WI38 (cell line): ENCODE measurements around the gene SORL1.

Experiments
- H3K4me3 ChIP-seq: 2 replicates; pipeline ENCODE4 v1.5.1; 2011; ENCODE audit warnings: low read depth, mild to moderate bottlenecking, control low read depth, low read length
- CTCF ChIP-seq: IDR thresholded peaks from 2 replicates; pipeline ENCODE4 v1.5.1; 2012; ENCODE audit warnings: low read depth, mild to moderate bottlenecking, control low read depth, low read length

Gene SORL1

DNA sequence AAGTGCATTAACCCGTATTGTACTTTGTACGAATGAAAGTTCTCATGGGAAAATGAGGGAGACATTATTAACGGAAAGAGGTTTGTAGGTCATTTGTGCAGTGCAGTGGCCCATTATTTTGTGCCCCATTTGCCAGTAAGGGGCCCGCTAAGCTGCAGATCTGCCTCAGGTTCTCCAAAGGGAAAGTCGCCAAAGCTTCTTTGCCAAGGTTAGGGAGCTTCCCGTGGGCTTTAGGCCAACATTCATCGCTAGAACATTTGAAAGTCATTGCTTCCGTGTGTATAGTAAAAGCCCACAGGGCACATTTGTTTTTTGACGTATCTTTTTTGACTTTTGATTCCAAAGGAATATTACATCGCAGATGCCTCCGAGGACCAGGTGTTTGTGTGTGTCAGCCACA, 61.7 kb downstream of the SORL1 start:
- TF ChIP-seq CTCF, result no peak
- H3K4me3 ChIP-seq, result no peak overlapping the region

DNA sequence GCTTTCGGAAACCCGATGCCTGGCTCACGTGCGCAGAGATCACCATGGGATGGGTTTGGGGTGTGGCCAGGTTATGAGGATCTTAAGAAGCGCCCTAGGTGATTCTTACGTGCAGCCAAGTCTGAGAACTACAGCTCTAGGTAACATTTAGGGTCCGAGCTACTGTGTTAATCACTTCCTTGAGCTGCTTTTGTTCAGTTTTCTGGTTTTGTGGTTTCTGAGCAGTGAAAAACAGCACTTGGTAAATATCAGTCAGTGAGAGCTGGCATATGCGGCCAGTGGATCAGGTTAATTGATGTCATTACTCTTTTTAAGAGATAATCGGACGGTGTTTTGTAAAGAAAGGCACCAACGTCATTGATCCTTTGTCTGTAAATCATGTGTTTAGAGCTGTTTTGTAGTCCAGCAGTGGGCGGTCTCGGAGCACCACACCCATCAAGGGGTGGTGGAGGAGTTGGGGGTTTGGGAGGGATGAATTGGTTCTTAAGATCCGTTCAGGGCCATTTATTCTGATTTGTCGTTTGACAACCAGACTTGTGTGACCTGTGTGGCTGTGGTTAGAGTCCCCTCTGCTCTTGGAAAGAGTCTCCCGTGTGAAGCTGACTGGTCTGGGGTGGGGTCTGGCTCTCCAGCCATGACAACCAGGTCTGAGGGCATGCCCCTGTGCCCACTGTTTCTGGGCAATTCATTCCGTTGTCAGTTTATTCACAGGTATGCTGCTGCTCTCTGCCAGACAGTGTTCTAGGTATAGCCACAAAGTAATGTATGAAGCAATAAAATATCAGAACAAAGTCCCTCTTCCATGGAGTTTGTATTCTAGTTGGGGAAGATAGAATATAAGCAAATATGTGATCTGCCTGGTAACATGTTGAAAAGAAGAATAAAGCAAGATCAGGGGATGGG, 62.6 kb downstream of the SORL1 start:
- H3K4me3 ChIP-seq, result no peak overlapping the region
- TF ChIP-seq CTCF, result no peak

GRCh38 chr11:121515335-121515671, 63.2 kb downstream of the SORL1 start:
- H3K4me3 ChIP-seq, result no peak overlapping the region
- TF ChIP-seq CTCF, result no peak

DNA sequence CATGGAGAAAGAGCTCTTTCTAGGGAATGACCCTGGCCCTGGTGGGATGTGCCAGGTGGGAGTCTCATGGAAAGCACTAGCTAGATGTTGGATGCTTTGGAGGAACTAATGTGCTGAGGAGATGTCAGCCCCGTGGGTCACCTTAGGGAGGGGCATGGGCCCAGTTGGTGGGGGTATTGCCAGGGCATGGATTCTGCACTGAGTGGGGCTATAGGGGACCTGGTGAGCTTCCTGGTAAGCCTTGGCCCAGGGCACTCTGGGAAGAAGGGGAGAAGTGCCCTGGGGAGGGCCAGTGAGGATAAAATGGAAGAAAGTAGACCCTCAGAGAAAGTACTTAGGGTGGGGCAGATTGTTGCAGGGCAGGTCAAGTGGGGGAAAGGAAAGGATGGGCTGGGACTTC, 65.9 kb downstream of the SORL1 start:
- no peak for TF ChIP-seq CTCF
- no peak overlapping the region for H3K4me3 ChIP-seq

DNA sequence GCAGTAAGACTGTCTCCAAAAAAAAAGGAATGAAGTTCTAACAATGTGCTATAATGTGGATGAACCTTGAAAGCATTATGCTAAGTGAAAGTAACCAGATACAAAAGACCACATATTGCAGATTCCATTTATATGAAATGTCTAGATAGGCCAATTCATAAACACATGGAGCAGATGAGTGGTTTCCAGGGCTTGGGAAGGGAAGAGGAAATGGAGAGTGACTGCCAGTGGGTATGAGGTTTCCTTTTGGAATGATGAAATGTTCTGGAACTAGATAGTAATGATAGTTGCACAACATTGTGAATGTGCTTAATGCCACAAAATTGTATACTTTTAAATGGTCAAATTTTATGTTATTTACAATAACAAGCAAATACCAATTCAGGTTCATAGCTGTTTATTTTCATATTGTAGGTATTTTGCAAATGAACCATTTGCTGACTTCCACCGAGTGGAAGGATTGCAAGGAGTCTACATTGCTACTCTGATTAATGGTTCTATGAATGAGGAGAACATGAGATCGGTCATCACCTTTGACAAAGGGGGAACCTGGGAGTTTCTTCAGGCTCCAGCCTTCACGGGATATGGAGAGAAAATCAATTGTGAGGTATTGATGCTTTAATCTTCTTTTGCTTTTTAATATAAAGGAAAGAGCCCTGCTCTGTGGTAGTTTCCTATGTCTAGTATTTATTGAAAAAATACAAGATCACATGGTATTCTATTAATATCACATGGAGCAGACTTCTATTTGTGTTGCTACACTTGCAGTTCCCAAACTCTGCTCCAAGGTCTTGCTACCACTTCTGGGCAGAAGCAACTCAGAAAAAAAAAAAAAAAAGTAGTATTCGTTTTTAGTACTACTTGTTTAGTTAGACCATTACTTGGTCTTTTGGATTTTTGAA, 68.4 kb downstream of the SORL1 start:
- no peak for TF ChIP-seq CTCF
- H3K4me3 ChIP-seq, result no peak overlapping the region

GRCh38 chr11:121521145-121522042, 69.3 kb downstream of the SORL1 start:
- no peak for TF ChIP-seq CTCF
- no peak overlapping the region for H3K4me3 ChIP-seq
